Colonic mucosa (tissue), 4 donors: ENCODE measurements around the gene ZNF784. TPM values are rescaled to one million over a fixed set of nuclear protein-coding genes. Genes with fewer than 3 reads are reported as not detected.

Source experiments
- DNase-seq: peaks from one replicate; pipeline ENCODE4 v3.0.0-alpha.2; 2020
- H3K27ac ChIP-seq: fragments of 200-600 bp; one replicate; pipeline ENCODE4 v1.8.0; 2021
- H3K27me3 ChIP-seq: fragments of 200-600 bp; one replicate; pipeline ENCODE4 v1.8.0; 2021
- H3K36me3 ChIP-seq: fragments of 200-600 bp; one replicate; pipeline ENCODE4 v1.8.0; 2021
- H3K4me1 ChIP-seq: fragments of 200-600 bp; one replicate; pipeline ENCODE4 v1.8.0; 2021; ENCODE audit warnings: mild to moderate bottlenecking
- H3K4me3 ChIP-seq: fragments of 200-600 bp; one replicate; pipeline ENCODE4 v1.8.0; 2021
- H3K9ac ChIP-seq, 2 donors: one replicate each; pipeline ENCODE4 v1.7.0; 2013; ENCODE audit warnings: control low read depth in 2 of 2, low read depth in 2 of 2, low read length in 2 of 2
- H3K9me3 ChIP-seq: fragments of 200-600 bp; one replicate; pipeline ENCODE4 v1.8.0; 2021
- CTCF ChIP-seq: fragments of 200-600 bp; IDR thresholded peaks from one replicate; pipeline ENCODE4 v1.8.0; 2022; ENCODE audit warnings: antibody characterized with exemption, mild to moderate bottlenecking
- intact Hi-C: fragments of 100-400 bp; cut with DNase I; formaldehyde crosslinking; loops from one replicate; pipeline ENCODE4 v1.14.1; 2022
- total RNA-seq, 2 donors: library from RNA; stranded (reverse); fragmentation: NEBNext Ultra II Directional in 1 of 2; extraction: Animal tissue kit (Norgen Biotek cat#: 25700) in 1 of 2; gene quantifications; one replicate each; pipeline ENCODE4 v1.2.1, GENCODE V29; 2021
- donor health status: healthy.
- donor health status: DM: no; HTN: no; CAD: no.
- donor health status: DM: no; HTN: no; CAD: no.

Gene ZNF784
- total RNA-seq, 2 donors from 2014 or later = 9.9 to 10.2 TPM

- no peaks in the 10 kb centered on the region for H3K9me3 ChIP-seq
- no peaks in the 10 kb centered on the region for H3K27me3 ChIP-seq
- H3K4me3 ChIP-seq = peak overlapping the region; percentile 39
- DNase-seq = no peak
- peak overlapping the region in 1 of 2 donors; percentile 47 for H3K9ac ChIP-seq
- H3K27ac ChIP-seq = peak overlapping the region; percentile 83
- TF ChIP-seq CTCF = no peak
- H3K36me3 ChIP-seq = no peaks in the 10 kb centered on the region
- H3K4me1 ChIP-seq = peaks cover 4% of the 10 kb centered on the region
- intact Hi-C loops = no loop called here
Measured at GRCh38 chr19:55625004-55625326, 599 bp upstream of the ZNF784 start.

GRCh38 chr19:55623561-55623960, 805 bp downstream of the ZNF784 start:
- H3K4me3 ChIP-seq = no peak overlapping the region
- no peaks in the 10 kb centered on the region for H3K9me3 ChIP-seq
- no peak overlapping the region for H3K9ac ChIP-seq
- intact Hi-C loops = no loop called here
- no peak overlapping the region for H3K27ac ChIP-seq
- H3K27me3 ChIP-seq = no peaks in the 10 kb centered on the region
- no peak for TF ChIP-seq CTCF
- H3K4me1 ChIP-seq = peaks cover 4% of the 10 kb centered on the region
- DNase-seq = no peak
- H3K36me3 ChIP-seq = no peaks in the 10 kb centered on the region

GRCh38 chr19:55623130-55623529, 1.2 kb downstream of the ZNF784 start:
- intact Hi-C loops = no loop called here
- Histone ChIP-seq H3K27ac (no peak overlapping the region), H3K4me3 (no peak overlapping the region), H3K4me1 (peaks cover 4% of the 10 kb centered on the region), H3K9me3 (no peaks in the 10 kb centered on the region), H3K9ac (no peak overlapping the region), H3K36me3 (no peaks in the 10 kb centered on the region), H3K27me3 (no peaks in the 10 kb centered on the region)
- no peak for TF ChIP-seq CTCF
- no peak for DNase-seq

GRCh38 chr19:55622242-55622969, 2.0 kb downstream of the ZNF784 start:
- DNase-seq = no peak
- Histone ChIP-seq H3K9me3 (no peaks in the 10 kb centered on the region), H3K36me3 (no peaks in the 10 kb centered on the region), H3K27me3 (no peaks in the 10 kb centered on the region), H3K4me3 (no peak overlapping the region), H3K9ac (no peak overlapping the region), H3K27ac (no peak overlapping the region), H3K4me1 (peaks cover 4% of the 10 kb centered on the region)
- TF ChIP-seq CTCF = no peak
- intact Hi-C loops = no loop called here

- no peak for TF ChIP-seq CTCF
- intact Hi-C loops = no loop called here
- H3K4me1 ChIP-seq = peaks cover 4% of the 10 kb centered on the region
- H3K27ac ChIP-seq = no peak overlapping the region
- no peaks in the 10 kb centered on the region for H3K27me3 ChIP-seq
- DNase-seq = no peak
- no peaks in the 10 kb centered on the region for H3K9me3 ChIP-seq
- H3K9ac ChIP-seq = no peak overlapping the region
- H3K4me3 ChIP-seq = no peak overlapping the region
- no peaks in the 10 kb centered on the region for H3K36me3 ChIP-seq
Measured at GRCh38 chr19:55621673-55622231, 2.6 kb downstream of the ZNF784 start.
